ENCODE data around the gene TNFRSF14. TPM values are rescaled to one million over a fixed set of nuclear protein-coding genes. Genes with fewer than 3 reads are reported as not detected.

Gene TNFRSF14
- total RNA-seq, 2 donors from 2014 or later: 179 to 212 TPM

GRCh38 chr1:2597441-2598328 lies 41.5 kb downstream of the TNFRSF14 start:
- peaks cover 16% of the 10 kb centered on the region for H3K27me3 Mint-ChIP-seq
- no peaks in the 10 kb centered on the region for H3K36me3 Mint-ChIP-seq (ENCODE audit: low read depth)
- ATAC-seq: no peak
- H3K9me3 ChIP-seq (ENCODE audit: control insufficient read depth, low read length, poor library complexity, severe bottlenecking): no peaks in the 10 kb centered on the region
- H3K27ac Mint-ChIP-seq: no peak overlapping the region
- DNase-seq: no peak
- H3K4me1 Mint-ChIP-seq: peaks cover 4% of the 10 kb centered on the region
- H3K4me3 Mint-ChIP-seq: no peak overlapping the region

- Mint-ChIP-seq H3K4me3 (no peak overlapping the region), H3K4me1 (peaks cover 3% of the 10 kb centered on the region), H3K27ac (no peak overlapping the region), H3K27me3 (peaks cover 19% of the 10 kb centered on the region), H3K36me3 (ENCODE audit: low read depth) (no peaks in the 10 kb centered on the region)
- no peaks in the 10 kb centered on the region for H3K9me3 ChIP-seq (ENCODE audit: control insufficient read depth, low read length, poor library complexity, severe bottlenecking)
- no peak for DNase-seq
- ATAC-seq: no peak
Observed at GRCh38 chr1:2598329-2598931, 42.3 kb downstream of the TNFRSF14 start.

- no peaks in the 10 kb centered on the region for H3K9me3 ChIP-seq (ENCODE audit: control insufficient read depth, low read length, poor library complexity, severe bottlenecking)
- ATAC-seq: no peak
- Mint-ChIP-seq H3K36me3 (ENCODE audit: low read depth) (no peaks in the 10 kb centered on the region), H3K4me3 (no peak overlapping the region), H3K4me1 (peaks cover 3% of the 10 kb centered on the region), H3K27ac (no peak overlapping the region), H3K27me3 (peaks cover 19% of the 10 kb centered on the region)
- no peak for DNase-seq
Observed at GRCh38 chr1:2601721-2602303, 45.6 kb downstream of the TNFRSF14 start.

GRCh38 chr1:2602311-2602835 lies 46.2 kb downstream of the TNFRSF14 start:
- ATAC-seq: no peak
- Mint-ChIP-seq H3K27me3 (peaks cover 19% of the 10 kb centered on the region), H3K27ac (no peak overlapping the region)

GRCh38 chr1:2602866-2603520 lies 46.8 kb downstream of the TNFRSF14 start:
- Mint-ChIP-seq H3K27ac (no peak overlapping the region), H3K4me1 (peaks cover 3% of the 10 kb centered on the region), H3K27me3 (peaks cover 19% of the 10 kb centered on the region), H3K4me3 (no peak overlapping the region), H3K36me3 (ENCODE audit: low read depth) (no peaks in the 10 kb centered on the region)
- DNase-seq: no peak
- no peak for ATAC-seq
- H3K9me3 ChIP-seq (ENCODE audit: control insufficient read depth, low read length, poor library complexity, severe bottlenecking): no peaks in the 10 kb centered on the region

More at GRCh38 chr1:2602311-2602835, 46.2 kb downstream of the TNFRSF14 start:
- H3K4me1 Mint-ChIP-seq: peaks cover 3% of the 10 kb centered on the region
- H3K9me3 ChIP-seq (ENCODE audit: control insufficient read depth, low read length, poor library complexity, severe bottlenecking): no peaks in the 10 kb centered on the region
- H3K36me3 Mint-ChIP-seq (ENCODE audit: low read depth): no peaks in the 10 kb centered on the region
- no peak for DNase-seq
- H3K4me3 Mint-ChIP-seq: no peak overlapping the region

GRCh38 chr1:2603521-2604155 lies 47.5 kb downstream of the TNFRSF14 start:
- peaks cover 3% of the 10 kb centered on the region for H3K4me1 Mint-ChIP-seq
- H3K4me3 Mint-ChIP-seq: no peak overlapping the region
- no peak overlapping the region for H3K27ac Mint-ChIP-seq
- H3K9me3 ChIP-seq (ENCODE audit: control insufficient read depth, low read length, poor library complexity, severe bottlenecking): no peaks in the 10 kb centered on the region
- peaks cover 19% of the 10 kb centered on the region for H3K27me3 Mint-ChIP-seq
- no peaks in the 10 kb centered on the region for H3K36me3 Mint-ChIP-seq (ENCODE audit: low read depth)
- no peak for ATAC-seq
- no peak for DNase-seq

GRCh38 chr1:2604156-2604843 lies 48.1 kb downstream of the TNFRSF14 start:
- H3K9me3 ChIP-seq (ENCODE audit: control insufficient read depth, low read length, poor library complexity, severe bottlenecking): no peaks in the 10 kb centered on the region
- H3K4me3 Mint-ChIP-seq: no peak overlapping the region
- no peak for DNase-seq
- H3K4me1 Mint-ChIP-seq: peaks cover 3% of the 10 kb centered on the region
- no peak for ATAC-seq
- H3K36me3 Mint-ChIP-seq (ENCODE audit: low read depth): no peaks in the 10 kb centered on the region
- no peak overlapping the region for H3K27ac Mint-ChIP-seq
- H3K27me3 Mint-ChIP-seq: peaks cover 19% of the 10 kb centered on the region

- Mint-ChIP-seq H3K36me3 (ENCODE audit: low read depth) (no peaks in the 10 kb centered on the region), H3K27me3 (peaks cover 19% of the 10 kb centered on the region), H3K27ac (no peak overlapping the region), H3K4me1 (peaks cover 3% of the 10 kb centered on the region), H3K4me3 (no peak overlapping the region)
- ATAC-seq (no peak), DNase-seq (no peak)
- H3K9me3 ChIP-seq (ENCODE audit: control insufficient read depth, low read length, poor library complexity, severe bottlenecking): no peaks in the 10 kb centered on the region
Observed at GRCh38 chr1:2604844-2605508, 48.8 kb downstream of the TNFRSF14 start.

GRCh38 chr1:2605509-2606395 lies 49.6 kb downstream of the TNFRSF14 start:
- DNase-seq: no peak
- Mint-ChIP-seq H3K4me1 (peaks cover 3% of the 10 kb centered on the region), H3K27ac (no peak overlapping the region), H3K36me3 (ENCODE audit: low read depth) (no peaks in the 10 kb centered on the region), H3K4me3 (no peak overlapping the region), H3K27me3 (peaks cover 19% of the 10 kb centered on the region)
- ATAC-seq: no peak
- H3K9me3 ChIP-seq (ENCODE audit: control insufficient read depth, low read length, poor library complexity, severe bottlenecking): no peaks in the 10 kb centered on the region

- no peaks in the 10 kb centered on the region for H3K9me3 ChIP-seq (ENCODE audit: control insufficient read depth, low read length, poor library complexity, severe bottlenecking)
- ATAC-seq (no peak), DNase-seq (no peak)
- Mint-ChIP-seq H3K4me1 (peaks cover 3% of the 10 kb centered on the region), H3K27ac (no peak overlapping the region), H3K27me3 (peaks cover 16% of the 10 kb centered on the region), H3K4me3 (no peak overlapping the region), H3K36me3 (ENCODE audit: low read depth) (no peaks in the 10 kb centered on the region)
Observed at GRCh38 chr1:2606396-2606880, 50.3 kb downstream of the TNFRSF14 start.

Data from T-helper 17 cell (primary cell).